ENCODE data around the gene TRIP10. TPM values are rescaled to one million over a fixed set of nuclear protein-coding genes. Genes with fewer than 3 reads are reported as not detected.

TRIP10 gene
- total RNA-seq, 2 experiments from 2014 or later, result 10.1 to 10.7 TPM

GRCh38 chr19:6736169-6736916 is 3.1 kb upstream of the TRIP10 start:
- Mint-ChIP-seq H3K36me3 (peaks cover 15% of the 10 kb centered on the region), H3K4me3 (peak overlapping the region; percentile 98), H3K27ac (peak overlapping the region; percentile 100), H3K4me1 (peaks cover 26% of the 10 kb centered on the region), H3K9me3 (no peaks in the 10 kb centered on the region), H3K27me3 (no peaks in the 10 kb centered on the region)
- ATAC-seq (ENCODE audit: low read depth) (peak; percentile 27), DNase-seq (peak; percentile 81)
- POLR2A ChIA-PET, result interaction anchor here (0.6 to 4.3 kb wide), 19 partner anchors 32 to 363 kb away, joined by 3 to 23 read pairs (median 4); partner anchors contain the start of genes KHSRP, TNFSF14, TNFSF9 and VAV1

GRCh38 chr19:6736917-6737283 is 2.6 kb upstream of the TRIP10 start:
- peak overlapping the region; percentile 100 for H3K27ac Mint-ChIP-seq
- no peaks in the 10 kb centered on the region for H3K9me3 Mint-ChIP-seq
- peaks cover 14% of the 10 kb centered on the region for H3K36me3 Mint-ChIP-seq
- peak overlapping the region; percentile 98 for H3K4me3 Mint-ChIP-seq
- POLR2A ChIA-PET, result interaction anchor here (0.6 to 4.3 kb wide), 22 partner anchors 24 to 363 kb away, joined by 3 to 23 read pairs (median 8); partner anchors contain the start of genes KHSRP, SH2D3A, TNFSF14 and TNFSF9
- no peak for ATAC-seq (ENCODE audit: low read depth)
- peaks cover 26% of the 10 kb centered on the region for H3K4me1 Mint-ChIP-seq
- DNase-seq, result no peak
- H3K27me3 Mint-ChIP-seq, result no peaks in the 10 kb centered on the region

GRCh38 chr19:6737284-6737872 is 2.1 kb upstream of the TRIP10 start, which contains the start of gene GPR108:
TSS of gene GPR108 (minus strand) at chr19:6737580. CDS start at chr19:6737576, 4 bp downstream.
- POLR2A ChIA-PET, result interaction anchor here (0.7 to 4.3 kb wide), 18 partner anchors 24 to 364 kb away, joined by 3 to 23 read pairs (median 8); partner anchors contain the start of genes SH2D3A, TNFSF14 and VAV1
- Mint-ChIP-seq H3K4me3 (peak within 1 kb of the TSS; percentile 98), H3K9me3 (no peaks in the 10 kb centered on the region), H3K27me3 (no peaks in the 10 kb centered on the region), H3K36me3 (peaks cover 11% of the 10 kb centered on the region), H3K4me1 (peaks cover 26% of the 10 kb centered on the region), H3K27ac (peak within 1 kb of the TSS; percentile 100)
- DNase-seq, result peak; percentile 99
- peak; percentile 78 for ATAC-seq (ENCODE audit: low read depth)

GRCh38 chr19:6737873-6738786 is 1.4 kb upstream of the TRIP10 start:
- no peaks in the 10 kb centered on the region for H3K9me3 Mint-ChIP-seq
- ATAC-seq (ENCODE audit: low read depth) (peak; percentile 23), DNase-seq (peak; percentile 79)
- H3K36me3 Mint-ChIP-seq, result peaks cover 7% of the 10 kb centered on the region
- POLR2A ChIA-PET, result interaction anchor here (0.6 to 4.3 kb wide), 19 partner anchors 23 to 364 kb away, joined by 3 to 23 read pairs (median 9); partner anchors contain the start of genes SH2D3A, TNFSF14 and VAV1
- H3K27me3 Mint-ChIP-seq, result no peaks in the 10 kb centered on the region
- H3K4me3 Mint-ChIP-seq, result peak overlapping the region; percentile 98
- peaks cover 26% of the 10 kb centered on the region for H3K4me1 Mint-ChIP-seq
- H3K27ac Mint-ChIP-seq, result peak overlapping the region; percentile 100

GRCh38 chr19:6738787-6739389 is 592 bp upstream of the TRIP10 start:
- ATAC-seq (ENCODE audit: low read depth) (no peak), DNase-seq (peak; percentile 64)
- Mint-ChIP-seq H3K36me3 (peaks cover 8% of the 10 kb centered on the region), H3K4me3 (peak overlapping the region; percentile 98), H3K27me3 (no peaks in the 10 kb centered on the region), H3K9me3 (no peaks in the 10 kb centered on the region), H3K4me1 (peaks cover 26% of the 10 kb centered on the region), H3K27ac (peak overlapping the region; percentile 100)
- POLR2A ChIA-PET, result interaction anchor here (1.0 to 4.3 kb wide), 14 partner anchors 22 to 222 kb away, joined by 3 to 23 read pairs (median 10); partner anchors contain the start of genes SH2D3A, TNFSF14 and VAV1

- ATAC-seq (ENCODE audit: low read depth), result no peak
- POLR2A ChIA-PET, result interaction anchor here (0.6 to 4.3 kb wide), 4 partner anchors 61 to 223 kb away, joined by 3 to 23 read pairs (median 6); no protein-coding TSS in a partner anchor
- H3K4me1 Mint-ChIP-seq, result peaks cover 26% of the 10 kb centered on the region
- H3K36me3 Mint-ChIP-seq, result peaks cover 6% of the 10 kb centered on the region
- no peak for DNase-seq
- no peaks in the 10 kb centered on the region for H3K9me3 Mint-ChIP-seq
- peak overlapping the region; percentile 98 for H3K4me3 Mint-ChIP-seq
- H3K27ac Mint-ChIP-seq, result peak overlapping the region; percentile 50
- no peaks in the 10 kb centered on the region for H3K27me3 Mint-ChIP-seq
These were observed 556 bp downstream of the TRIP10 start for GRCh38 chr19:6739883-6740588.

GRCh38 chr19:6740589-6741343 is 1.3 kb downstream of the TRIP10 start:
- POLR2A ChIA-PET, result interaction anchor here (0.6 to 1.9 kb wide), 3 partner anchors 60 to 120 kb away, joined by 3 to 9 read pairs (median 3); no protein-coding TSS in a partner anchor
- Mint-ChIP-seq H3K36me3 (peaks cover 11% of the 10 kb centered on the region), H3K4me1 (peaks cover 24% of the 10 kb centered on the region), H3K27ac (peak overlapping the region; percentile 36), H3K4me3 (peak overlapping the region; percentile 98), H3K9me3 (no peaks in the 10 kb centered on the region), H3K27me3 (no peaks in the 10 kb centered on the region)
- DNase-seq (no peak), ATAC-seq (ENCODE audit: low read depth) (no peak)

- no peak for ATAC-seq (ENCODE audit: low read depth)
- H3K4me1 Mint-ChIP-seq, result peaks cover 16% of the 10 kb centered on the region
- no peaks in the 10 kb centered on the region for H3K27me3 Mint-ChIP-seq
- POLR2A ChIA-PET, result no interaction called here
- peaks cover 13% of the 10 kb centered on the region for H3K36me3 Mint-ChIP-seq
- H3K27ac Mint-ChIP-seq, result no peak overlapping the region
- no peak overlapping the region for H3K4me3 Mint-ChIP-seq
- DNase-seq, result no peak
- H3K9me3 Mint-ChIP-seq, result no peaks in the 10 kb centered on the region
These were observed 3.6 kb downstream of the TRIP10 start for GRCh38 chr19:6743066-6743465.

GRCh38 chr19:6743714-6744380 is 4.4 kb downstream of the TRIP10 start:
- Mint-ChIP-seq H3K9me3 (no peaks in the 10 kb centered on the region), H3K36me3 (peaks cover 16% of the 10 kb centered on the region), H3K27ac (no peak overlapping the region), H3K27me3 (no peaks in the 10 kb centered on the region), H3K4me1 (peaks cover 8% of the 10 kb centered on the region), H3K4me3 (no peak overlapping the region)
- ATAC-seq (ENCODE audit: low read depth) (no peak), DNase-seq (no peak)
- POLR2A ChIA-PET, result interaction anchor here (1.0 kb wide), 1 partner anchor 10 kb away, joined by 3 read pairs; no protein-coding TSS in a partner anchor

- peaks cover 16% of the 10 kb centered on the region for H3K36me3 Mint-ChIP-seq
- POLR2A ChIA-PET, result interaction anchor here (1.0 kb wide), 1 partner anchor 9 kb away, joined by 3 read pairs; no protein-coding TSS in a partner anchor
- no peaks in the 10 kb centered on the region for H3K9me3 Mint-ChIP-seq
- H3K27me3 Mint-ChIP-seq, result no peaks in the 10 kb centered on the region
- no peak for ATAC-seq (ENCODE audit: low read depth)
- H3K4me3 Mint-ChIP-seq, result no peak overlapping the region
- no peak for DNase-seq
- H3K27ac Mint-ChIP-seq, result no peak overlapping the region
- peaks cover 3% of the 10 kb centered on the region for H3K4me1 Mint-ChIP-seq
These were observed 5.2 kb downstream of the TRIP10 start for GRCh38 chr19:6744381-6745301.

All from activated naive CD8-positive, alpha-beta T cell treated with anti-CD3 and anti-CD28 coated beads, Interleukin-2, amount 10 ng/mL, durations not matched to agents 7 days and 5 days (primary cell).